ENCODE data around the gene DUSP2. TPM values are rescaled to one million over a fixed set of nuclear protein-coding genes. Genes with fewer than 3 reads are reported as not detected.

The DUSP2 gene
- total RNA-seq, 4 donors from 2014 or later = 2.2 to 8.4 (median 2.4) TPM

DNA sequence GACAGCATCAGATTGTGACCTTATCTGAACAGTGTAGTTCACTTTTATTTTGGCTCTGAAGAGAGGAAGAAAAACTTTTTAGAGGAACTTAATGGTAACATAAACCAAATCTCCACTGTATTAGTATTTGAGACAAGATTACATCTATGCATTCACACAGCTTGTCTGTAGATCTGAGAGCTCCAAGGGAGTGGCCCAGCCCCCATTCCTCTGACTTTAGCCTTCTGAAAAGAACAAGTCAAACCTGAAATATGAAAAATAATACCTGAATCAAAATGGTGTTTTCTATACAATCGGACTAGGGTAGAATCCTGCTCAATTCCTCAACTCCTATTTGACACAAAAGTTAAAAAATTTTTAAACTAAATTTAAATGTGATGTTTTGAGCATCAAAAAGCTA is 40.3 kb upstream of the DUSP2 start:
- WGBS, 2 donors = 93 to 98% methylated on average over 1 of the region's 1 CpG

GRCh38 chr2:96184989-96185388 is 39.7 kb upstream of the DUSP2 start:
- Histone ChIP-seq H3K4me3 (replicated peaks in 1 of 3) (no peak overlapping the region), H3K27ac (no peak overlapping the region), H3K4me1 (no peaks in the 10 kb centered on the region), H3K27me3 (no peaks in the 10 kb centered on the region), H3K36me3 (peaks cover 28 to 53% of the 10 kb centered on the region in 2 donors), H3K9me3 (no peaks in the 10 kb centered on the region)
- intact Hi-C loops (cut with DNase I) = no loop called here
- no peak for TF ChIP-seq POLR2A (IDR thresholded peaks at IDR 0.05)
- TF ChIP-seq CTCF (IDR thresholded peaks at IDR 0.05) = no peak
- DNase-seq = no peak
- 89% methylated on average over 8 of the region's 8 CpGs for WGBS, 2 donors

More for the DNA sequence above, 40.3 kb upstream of the DUSP2 start:
- TF ChIP-seq POLR2A (IDR thresholded peaks at IDR 0.05) (no peak), CTCF (IDR thresholded peaks at IDR 0.05) (no peak)
- H3K36me3 ChIP-seq = peaks cover 30 to 58% of the 10 kb centered on the region in 2 donors
- no peak for DNase-seq
- intact Hi-C loops (cut with DNase I) = no loop called here
- H3K27me3 ChIP-seq = no peaks in the 10 kb centered on the region
- no peaks in the 10 kb centered on the region for H3K4me1 ChIP-seq
- no peak overlapping the region for H3K4me3 ChIP-seq (replicated peaks in 1 of 3)
- H3K9me3 ChIP-seq = no peaks in the 10 kb centered on the region
- H3K27ac ChIP-seq = no peak overlapping the region

GRCh38 chr2:96184188-96184587 is 38.9 kb upstream of the DUSP2 start:
- intact Hi-C loops (cut with DNase I) = no loop called here
- no peak for TF ChIP-seq POLR2A (IDR thresholded peaks at IDR 0.05)
- no peak for TF ChIP-seq CTCF (IDR thresholded peaks at IDR 0.05)
- H3K27me3 ChIP-seq = no peaks in the 10 kb centered on the region
- H3K4me1 ChIP-seq = no peaks in the 10 kb centered on the region
- WGBS, 2 donors = 92 to 93% methylated on average over 8 of the region's 8 CpGs
- no peaks in the 10 kb centered on the region for H3K9me3 ChIP-seq
- no peak for DNase-seq
- H3K27ac ChIP-seq = no peak overlapping the region
- H3K36me3 ChIP-seq = peaks cover 25 to 45% of the 10 kb centered on the region in 2 donors
- no peak overlapping the region for H3K4me3 ChIP-seq (replicated peaks in 1 of 3)

DNA sequence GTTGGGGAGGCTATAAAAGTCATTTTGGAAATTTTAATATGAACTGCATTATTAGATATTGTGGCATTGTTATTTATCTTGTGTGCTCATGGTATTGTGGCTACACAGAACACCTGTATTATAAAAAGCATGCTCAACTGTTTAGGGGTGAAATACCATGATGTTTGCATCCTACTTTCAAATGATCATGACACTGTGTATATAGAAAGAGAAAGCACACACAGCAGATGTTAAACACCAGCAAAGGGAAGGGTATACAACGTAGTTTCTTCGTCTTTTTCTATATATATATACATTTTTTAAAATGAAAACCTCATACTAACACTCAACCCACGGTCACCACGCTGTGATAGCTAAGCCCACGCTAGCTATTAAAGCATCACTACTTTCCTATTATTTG is 36.3 kb upstream of the DUSP2 start:
- Histone ChIP-seq H3K9me3 (no peaks in the 10 kb centered on the region), H3K27ac (no peak overlapping the region), H3K4me1 (no peaks in the 10 kb centered on the region), H3K36me3 (peaks cover 18 to 25% of the 10 kb centered on the region in 2 donors), H3K4me3 (replicated peaks in 1 of 3) (no peak overlapping the region), H3K27me3 (no peaks in the 10 kb centered on the region)
- intact Hi-C loops (cut with DNase I) = no loop called here
- WGBS, 2 donors = 77 to 78% methylated on average over 5 of the region's 5 CpGs
- TF ChIP-seq POLR2A (IDR thresholded peaks at IDR 0.05) = no peak
- no peak for DNase-seq

GRCh38 chr2:96180521-96180920 is 35.3 kb upstream of the DUSP2 start:
- Histone ChIP-seq H3K27ac (no peak overlapping the region), H3K9me3 (no peaks in the 10 kb centered on the region), H3K4me1 (no peaks in the 10 kb centered on the region), H3K27me3 (no peaks in the 10 kb centered on the region), H3K4me3 (replicated peaks in 1 of 3) (no peak overlapping the region), H3K36me3 (peaks cover 8 to 15% of the 10 kb centered on the region in 2 donors)
- DNase-seq = no peak
- TF ChIP-seq CTCF (IDR thresholded peaks at IDR 0.05) (no peak), POLR2A (IDR thresholded peaks at IDR 0.05) (no peak)
- intact Hi-C loops (cut with DNase I) = no loop called here

GRCh38 chr2:96180002-96180401 is 34.8 kb upstream of the DUSP2 start:
- no peak overlapping the region for H3K27ac ChIP-seq
- no peaks in the 10 kb centered on the region for H3K4me1 ChIP-seq
- 86 to 91% methylated on average over 1 of the region's 1 CpG for WGBS, 2 donors
- H3K4me3 ChIP-seq (replicated peaks in 1 of 3) = no peak overlapping the region
- peaks cover 3 to 10% of the 10 kb centered on the region in 2 donors for H3K36me3 ChIP-seq
- no peaks in the 10 kb centered on the region for H3K9me3 ChIP-seq
- DNase-seq = no peak
- intact Hi-C loops (cut with DNase I) = no loop called here
- TF ChIP-seq POLR2A (IDR thresholded peaks at IDR 0.05) (no peak), CTCF (IDR thresholded peaks at IDR 0.05) (no peak)
- H3K27me3 ChIP-seq = no peaks in the 10 kb centered on the region

Data from thyroid gland (tissue), 4 donors.